Measurements from ENCODE around the gene TNS3. TPM values are rescaled to one million over a fixed set of nuclear protein-coding genes. Genes with fewer than 3 reads are reported as not detected.
"Not testable (repeated sequence)": the region's sequence is repeated elsewhere in the genome, so short reads cannot be mapped to it uniquely, and the experiment has no call there.

TNS3 gene
- total RNA-seq, 1 donor from 2014 or later, result 452 TPM

DNA sequence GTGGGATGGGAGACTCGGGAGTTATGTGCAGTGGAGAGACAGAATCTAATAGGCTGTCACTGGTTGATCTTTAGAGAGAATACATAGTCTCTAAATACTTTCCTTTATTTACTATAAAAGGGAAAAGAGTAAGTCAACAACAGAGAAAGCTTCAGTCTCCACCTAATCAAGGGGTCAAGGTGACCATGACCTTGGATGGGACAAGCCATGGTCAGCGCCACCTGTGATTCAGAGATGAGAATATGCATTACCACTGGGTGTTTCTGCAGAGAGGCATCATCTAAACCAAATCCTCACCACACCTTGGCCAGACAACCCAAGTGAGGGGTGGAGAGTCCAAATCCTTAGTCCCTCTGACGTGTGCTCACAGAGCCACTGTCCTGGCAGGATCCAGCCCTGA, 39.9 kb downstream of the TNS3 start:
- Mint-ChIP-seq H3K27ac (peak overlapping the region; percentile 54), H3K4me1 (peaks cover 53% of the 10 kb centered on the region)

DNA sequence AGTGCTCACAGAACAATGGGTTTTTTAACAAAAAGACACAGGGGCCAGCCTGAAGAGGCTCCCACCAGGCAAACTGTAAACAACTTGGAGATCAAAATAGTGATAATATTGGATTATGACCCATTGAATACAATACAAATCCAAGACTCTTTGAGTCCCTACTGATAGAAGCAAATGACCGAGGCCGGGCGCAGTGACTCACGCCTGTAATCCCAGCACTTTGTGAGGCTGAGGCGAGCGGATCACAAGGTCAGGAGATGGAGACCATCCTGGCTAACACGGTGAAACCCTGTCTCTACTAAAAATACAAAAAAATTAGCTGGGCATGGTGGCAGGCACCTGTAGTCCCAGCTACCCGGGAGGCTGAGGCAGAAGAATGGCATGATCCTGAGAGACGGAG, 40.4 kb downstream of the TNS3 start:
- H3K27me3 Mint-ChIP-seq (ENCODE audit: low read depth); H3K9me3 Mint-ChIP-seq; H3K4me3 Mint-ChIP-seq; DNase-seq (ENCODE audit: low spot score in 2 of 2, unreplicated experiment in 2 of 2): not testable (repeated sequence)
- Mint-ChIP-seq H3K4me1 (peaks cover 50% of the 10 kb centered on the region), H3K36me3 (peaks cover 24% of the 10 kb centered on the region), H3K27ac (peak overlapping the region; percentile 65)

More for the DNA sequence above, 39.9 kb downstream of the TNS3 start:
- no peak for TF ChIP-seq CTCF (IDR thresholded peaks at IDR 0.05; ENCODE audit: unreplicated experiment)
- DNase-seq (ENCODE audit: low spot score in 2 of 2, unreplicated experiment in 2 of 2), result no peak
- Mint-ChIP-seq H3K4me3 (no peak overlapping the region), H3K36me3 (peaks cover 24% of the 10 kb centered on the region), H3K27me3 (ENCODE audit: low read depth) (no peaks in the 10 kb centered on the region), H3K9me3 (no peaks in the 10 kb centered on the region)

GRCh38 chr7:47540387-47541350, 41.2 kb downstream of the TNS3 start:
- DNase-seq (ENCODE audit: low spot score in 2 of 2, unreplicated experiment in 2 of 2), result no peak
- H3K27me3 Mint-ChIP-seq (ENCODE audit: low read depth), result no peaks in the 10 kb centered on the region
- H3K4me3 Mint-ChIP-seq, result no peak overlapping the region
- TF ChIP-seq CTCF (IDR thresholded peaks at IDR 0.05; ENCODE audit: unreplicated experiment), result no peak
- H3K36me3 Mint-ChIP-seq, result peaks cover 20% of the 10 kb centered on the region
- peaks cover 59% of the 10 kb centered on the region for H3K4me1 Mint-ChIP-seq
- peak overlapping the region; percentile 65 for H3K27ac Mint-ChIP-seq
- H3K9me3 Mint-ChIP-seq, result no peaks in the 10 kb centered on the region

DNA sequence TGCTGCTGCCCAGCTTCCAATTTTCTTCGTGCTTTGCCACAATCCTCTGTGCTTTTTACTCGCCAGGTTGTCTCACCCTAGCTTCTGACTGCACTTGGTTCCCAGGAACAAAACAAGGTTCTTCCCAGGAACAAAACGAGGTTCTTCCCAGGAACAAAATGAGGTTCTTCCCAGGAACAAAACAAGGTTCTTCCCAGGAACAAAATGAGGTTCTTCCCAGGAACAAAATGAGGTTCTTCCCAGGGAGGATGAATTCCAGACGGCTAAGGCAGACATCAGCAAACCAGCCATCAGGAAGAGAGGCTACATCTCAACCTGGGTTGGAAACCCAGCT, 41.9 kb downstream of the TNS3 start:
- H3K27me3 Mint-ChIP-seq (ENCODE audit: low read depth), result no peaks in the 10 kb centered on the region
- peaks cover 16% of the 10 kb centered on the region for H3K36me3 Mint-ChIP-seq
- no peaks in the 10 kb centered on the region for H3K9me3 Mint-ChIP-seq
- H3K4me1 Mint-ChIP-seq, result peaks cover 65% of the 10 kb centered on the region
- no peak for TF ChIP-seq CTCF (IDR thresholded peaks at IDR 0.05; ENCODE audit: unreplicated experiment)
- no peak for DNase-seq (ENCODE audit: low spot score in 2 of 2, unreplicated experiment in 2 of 2)
- peak overlapping the region; percentile 66 for H3K27ac Mint-ChIP-seq
- no peak overlapping the region for H3K4me3 Mint-ChIP-seq

DNA sequence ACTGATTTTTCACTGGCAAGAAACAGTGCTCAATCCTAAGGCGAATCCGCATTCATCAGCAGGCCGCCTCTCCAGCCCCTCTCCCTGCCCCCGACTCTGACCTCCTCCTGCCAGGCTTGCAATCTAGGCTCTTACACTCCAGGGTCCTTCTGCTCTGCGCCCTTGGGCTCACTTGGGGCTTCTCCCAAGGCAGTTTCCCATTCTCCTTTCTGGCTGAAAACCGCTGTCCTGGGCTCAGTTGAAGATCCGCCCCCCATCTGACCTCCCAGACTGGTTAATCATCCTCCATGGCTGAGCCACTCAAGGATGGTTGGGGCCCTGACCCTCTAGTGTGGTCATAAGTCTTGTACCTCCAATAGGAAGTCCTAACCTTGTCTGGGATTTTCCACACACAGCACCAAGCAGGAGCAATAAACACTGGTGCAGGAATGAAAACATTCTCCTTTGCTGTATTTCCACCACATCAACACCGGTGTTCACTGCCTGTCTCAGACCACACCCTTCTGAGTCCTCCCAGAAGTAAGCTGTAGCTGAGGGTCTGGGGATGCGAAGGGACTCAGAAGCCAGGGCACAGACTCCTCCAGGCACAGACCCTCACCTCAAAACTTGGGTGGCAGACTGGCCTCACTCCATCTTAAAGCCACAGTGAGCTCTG, 42.4 kb downstream of the TNS3 start:
- H3K4me3 Mint-ChIP-seq, result no peak overlapping the region
- peak overlapping the region; percentile 66 for H3K27ac Mint-ChIP-seq
- DNase-seq (ENCODE audit: low spot score in 2 of 2, unreplicated experiment in 2 of 2), result no peak
- H3K9me3 Mint-ChIP-seq, result no peaks in the 10 kb centered on the region
- no peaks in the 10 kb centered on the region for H3K27me3 Mint-ChIP-seq (ENCODE audit: low read depth)
- peaks cover 67% of the 10 kb centered on the region for H3K4me1 Mint-ChIP-seq
- TF ChIP-seq CTCF (IDR thresholded peaks at IDR 0.05; ENCODE audit: unreplicated experiment), result no peak
- H3K36me3 Mint-ChIP-seq, result peaks cover 13% of the 10 kb centered on the region

DNA sequence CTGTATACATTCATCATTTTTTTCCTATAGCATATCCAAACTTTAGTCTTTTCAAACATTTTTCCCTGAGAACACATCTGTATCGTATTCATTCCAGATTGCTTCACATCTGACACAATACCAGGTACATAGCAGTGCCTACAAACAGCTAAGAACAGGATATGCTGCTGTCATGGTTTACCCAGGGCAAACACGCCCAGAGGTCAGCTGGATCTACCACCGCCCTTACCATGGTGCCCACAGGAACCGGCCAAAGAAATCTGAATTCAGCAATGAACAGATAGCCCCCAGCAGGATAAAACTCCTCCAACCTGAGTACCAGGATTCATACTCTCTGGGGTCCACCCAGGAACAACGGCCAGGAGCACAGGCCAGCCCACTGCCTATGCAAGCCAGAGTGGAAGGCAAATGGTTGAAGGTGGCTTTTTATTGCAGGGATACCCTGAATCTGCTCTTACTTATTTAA, 43.0 kb downstream of the TNS3 start:
- H3K9me3 Mint-ChIP-seq, result no peaks in the 10 kb centered on the region
- TF ChIP-seq CTCF (IDR thresholded peaks at IDR 0.05; ENCODE audit: unreplicated experiment), result no peak
- no peak for DNase-seq (ENCODE audit: low spot score in 2 of 2, unreplicated experiment in 2 of 2)
- no peaks in the 10 kb centered on the region for H3K27me3 Mint-ChIP-seq (ENCODE audit: low read depth)
- H3K27ac Mint-ChIP-seq, result peak overlapping the region; percentile 66
- peak overlapping the region; percentile 71 for H3K4me3 Mint-ChIP-seq
- peaks cover 72% of the 10 kb centered on the region for H3K4me1 Mint-ChIP-seq
- H3K36me3 Mint-ChIP-seq, result peaks cover 12% of the 10 kb centered on the region

All from mesothelial cell of epicardium (in vitro differentiated cells).